Stimulated activated CD8-positive, alpha-beta memory T cell treated with anti-CD3 and anti-CD28 coated beads, Interleukin-15, amount 100 ng/mL, for 24 hours (primary cell): Measurements from ENCODE around the gene BTBD19.
"Not testable (repeated sequence)": the region's sequence is repeated elsewhere in the genome, so short reads cannot be mapped to it uniquely, and the experiment has no call there.

ENCODE experiments used
- DNase-seq: peaks from one replicate; pipeline ENCODE4 v3.0.0-alpha.2; 2020; ENCODE audit warnings: low read depth

BTBD19 gene

GRCh38 chr1:44808938-44809917 lies 905 bp downstream of the BTBD19 start:
- DNase-seq = peak; percentile 52

DNA sequence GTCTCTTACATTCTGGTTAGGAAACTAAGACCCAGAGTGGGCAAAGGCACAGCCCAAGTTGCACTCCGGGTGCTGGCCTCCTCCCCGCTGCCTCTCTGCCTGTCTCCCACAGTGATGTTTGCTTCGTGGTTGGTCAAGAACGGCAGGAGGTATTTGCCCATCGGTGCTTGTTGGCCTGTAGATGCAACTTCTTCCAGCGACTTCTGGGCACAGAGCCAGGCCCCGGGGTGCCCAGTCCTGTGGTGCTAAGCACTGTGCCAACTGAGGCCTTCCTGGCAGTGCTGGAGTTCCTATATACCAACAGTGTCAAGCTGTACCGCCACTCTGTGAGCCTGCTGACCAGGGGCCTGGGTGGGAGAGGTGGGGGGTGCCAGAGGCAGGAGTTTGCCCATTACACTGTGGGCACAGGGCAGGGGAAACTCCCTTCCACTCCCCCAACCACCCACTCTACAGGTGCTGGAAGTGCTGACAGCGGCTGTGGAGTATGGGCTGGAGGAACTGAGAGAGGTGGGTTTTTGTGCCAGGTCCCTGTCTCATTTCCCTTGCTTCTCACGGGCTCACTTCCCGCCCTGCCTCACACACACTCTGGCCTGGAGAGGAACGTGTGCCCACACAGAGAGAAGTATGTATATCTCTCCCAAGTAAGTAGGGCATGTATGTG lies 1.9 kb downstream of the BTBD19 start:
- DNase-seq = no peak

- DNase-seq = not testable (repeated sequence)
Observed at GRCh38 chr1:44810762-44811105, 2.4 kb downstream of the BTBD19 start.

DNA sequence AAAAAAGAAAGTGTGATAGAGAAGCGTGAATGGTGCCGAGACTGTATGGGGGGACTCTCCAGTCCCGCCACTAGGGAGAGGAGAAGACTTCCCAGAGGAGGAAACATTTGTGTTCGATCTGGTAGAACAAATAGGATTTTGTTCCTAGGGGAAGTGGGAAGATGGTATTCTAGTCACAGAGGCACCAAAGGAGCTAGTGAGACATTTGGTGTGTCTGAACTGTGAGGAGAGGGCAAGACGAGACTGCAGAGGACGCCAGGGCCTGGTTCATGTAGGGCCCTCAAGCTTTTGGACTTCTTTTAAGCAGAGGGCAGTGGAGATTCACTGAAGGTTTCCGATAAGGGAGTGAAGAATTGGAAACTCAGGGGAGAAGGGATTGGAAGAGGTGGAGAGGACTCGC lies 2.9 kb downstream of the BTBD19 start:
- DNase-seq = no peak

GRCh38 chr1:44812822-44813543 lies 4.7 kb downstream of the BTBD19 start:
- DNase-seq = no peak

- not testable (repeated sequence) for DNase-seq
Observed at GRCh38 chr1:44815926-44816325, 7.6 kb downstream of the BTBD19 start.

DNA sequence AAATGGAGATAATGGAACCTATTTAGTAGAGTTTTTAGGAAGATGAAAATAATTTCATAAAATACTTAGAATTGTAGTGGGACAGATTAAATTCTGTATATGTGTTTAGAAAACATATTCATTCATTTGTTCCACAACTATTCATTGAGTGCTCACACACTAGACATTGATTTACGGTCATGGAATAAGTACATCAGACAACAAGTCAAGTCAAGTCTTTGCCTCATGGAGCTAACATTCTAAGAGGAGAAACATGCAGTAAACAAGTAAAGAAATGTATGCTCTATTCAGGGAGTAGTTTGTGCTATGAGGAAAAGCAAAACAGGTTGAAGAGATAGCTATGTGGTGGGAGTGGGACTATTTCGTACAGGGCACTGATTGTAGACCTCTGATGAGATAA lies 9.0 kb downstream of the BTBD19 start:
- no peak for DNase-seq

- DNase-seq = no peak
Observed at GRCh38 chr1:44817771-44818495, 9.6 kb downstream of the BTBD19 start.

DNA sequence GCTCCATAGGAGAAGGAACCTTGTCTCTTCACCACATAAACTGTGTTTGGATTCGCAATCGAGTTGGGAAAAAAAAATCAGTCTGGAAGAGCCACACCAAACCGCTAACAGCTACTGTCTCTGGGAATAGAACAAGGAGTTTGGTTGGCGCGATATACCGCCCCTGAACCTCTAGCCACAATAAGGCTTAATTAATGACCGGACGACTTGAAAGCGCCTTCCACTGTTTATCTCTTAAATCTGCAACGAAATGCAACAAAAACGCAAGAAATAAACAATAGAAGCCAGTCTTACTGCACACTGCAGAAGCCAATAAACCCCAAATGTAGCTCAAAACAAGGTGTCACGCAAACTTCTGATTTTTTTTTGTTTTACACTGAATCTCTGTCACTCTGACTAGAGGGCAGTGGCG lies 10.9 kb downstream of the BTBD19 start:
- no peak for DNase-seq

DNA sequence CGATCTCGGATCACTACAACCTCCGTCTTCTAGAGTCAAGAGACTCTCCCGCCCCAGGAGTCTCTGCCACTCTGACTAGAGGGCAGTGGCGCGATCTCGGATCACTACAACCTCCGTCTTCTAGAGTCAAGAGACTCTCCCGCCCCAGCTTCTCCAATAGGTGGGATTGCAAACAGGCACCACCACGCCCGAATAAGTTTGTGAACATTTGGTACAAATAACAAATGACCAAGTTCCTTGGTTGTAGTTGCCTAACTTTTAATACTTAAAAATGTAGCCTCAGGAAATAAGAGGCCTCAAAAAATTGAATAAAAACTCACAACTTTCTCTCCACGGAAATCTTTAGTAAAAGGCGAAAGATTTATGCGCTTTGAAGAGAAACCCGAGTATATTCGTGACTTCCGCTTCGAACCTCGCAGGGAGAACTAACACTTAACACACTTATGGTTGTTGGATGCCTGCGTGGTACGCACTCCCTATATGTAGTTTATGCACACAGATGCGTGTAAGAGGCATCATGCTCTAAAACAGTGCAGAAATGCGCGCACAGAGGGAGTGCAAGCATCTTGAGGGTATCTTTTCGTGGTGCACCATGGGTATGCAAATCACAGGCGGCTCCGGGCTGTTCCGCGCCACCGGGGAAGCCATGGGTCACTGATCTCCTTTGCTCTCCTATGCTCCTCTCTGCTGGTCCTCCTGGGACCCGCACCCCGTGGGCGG lies 11.4 kb downstream of the BTBD19 start:
- peak; percentile 57 for DNase-seq

DNA sequence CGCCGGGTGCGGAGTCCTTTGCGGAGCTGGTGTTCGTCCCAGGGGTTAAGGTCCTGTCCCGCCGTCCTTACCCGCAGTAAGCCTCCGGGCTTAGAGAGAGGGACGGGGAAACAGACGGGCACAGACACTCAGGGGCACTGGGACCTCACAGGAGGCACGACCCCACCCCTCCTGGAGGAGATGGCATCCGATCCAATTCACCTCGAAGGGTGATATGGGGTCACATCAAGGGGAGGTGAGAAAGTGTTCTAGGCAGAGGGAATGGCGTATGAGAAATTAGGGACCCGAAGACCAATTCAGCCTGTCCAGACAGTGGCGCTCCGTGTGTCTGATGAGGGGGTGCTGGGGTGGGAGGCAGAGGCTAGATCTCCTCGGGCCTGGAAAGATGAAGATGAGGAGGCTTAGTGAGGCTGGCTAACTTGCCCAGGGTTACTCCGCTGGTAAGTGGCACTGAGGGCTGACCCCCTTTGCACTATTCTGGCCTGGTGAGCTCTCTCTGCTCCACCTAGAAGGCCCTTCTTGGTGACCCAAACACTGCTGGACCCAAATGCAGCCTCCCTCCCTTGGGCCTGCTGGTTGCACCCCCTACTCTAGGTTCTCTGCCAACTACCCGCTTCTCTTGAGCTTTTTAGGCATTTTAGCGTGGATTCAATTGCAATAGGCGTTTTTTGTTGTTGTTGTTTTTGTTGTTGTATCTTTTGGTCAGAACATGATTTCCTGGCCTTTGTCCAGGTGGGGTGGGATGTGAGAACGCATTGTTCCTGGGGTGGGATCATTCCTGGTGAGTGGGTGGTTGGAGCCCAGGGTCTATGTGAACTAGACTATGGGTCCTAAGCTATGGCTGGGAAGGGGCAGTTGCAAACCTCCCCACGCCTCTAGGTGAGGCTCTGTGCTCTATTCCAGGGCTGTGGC lies 12.3 kb downstream of the BTBD19 start:
- DNase-seq = no peak

GRCh38 chr1:44821240-44821715 lies 13.0 kb downstream of the BTBD19 start:
- DNase-seq = no peak

- no peak for DNase-seq
Observed at GRCh38 chr1:44822131-44822701, 13.9 kb downstream of the BTBD19 start.

DNA sequence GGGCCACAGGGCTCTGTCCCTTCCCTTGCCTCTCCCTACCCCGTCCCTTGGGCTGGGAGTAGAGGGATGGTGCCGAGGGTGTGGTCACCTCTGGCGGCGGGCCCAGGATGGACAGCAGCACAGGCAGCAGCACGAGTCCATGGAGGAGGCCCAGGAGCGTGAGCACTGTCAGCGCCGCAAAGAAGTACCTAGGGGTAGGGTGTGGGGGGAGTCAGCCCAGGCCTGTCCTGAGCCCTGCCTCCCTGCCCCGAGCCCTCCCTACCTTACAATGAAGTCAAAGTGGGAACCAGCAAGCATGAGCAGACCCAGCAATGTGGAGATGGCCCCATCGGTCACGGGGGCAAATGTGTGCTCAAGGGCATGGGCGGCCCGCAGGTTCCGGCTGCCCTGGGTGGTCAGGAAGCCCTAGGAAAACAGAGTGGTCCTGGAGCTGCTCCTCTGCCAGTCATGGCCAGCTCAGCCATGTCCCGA lies 14.7 kb downstream of the BTBD19 start:
- no peak for DNase-seq

- not testable (repeated sequence) for DNase-seq
Observed at GRCh38 chr1:44824392-44824791, 16.1 kb downstream of the BTBD19 start.

DNA sequence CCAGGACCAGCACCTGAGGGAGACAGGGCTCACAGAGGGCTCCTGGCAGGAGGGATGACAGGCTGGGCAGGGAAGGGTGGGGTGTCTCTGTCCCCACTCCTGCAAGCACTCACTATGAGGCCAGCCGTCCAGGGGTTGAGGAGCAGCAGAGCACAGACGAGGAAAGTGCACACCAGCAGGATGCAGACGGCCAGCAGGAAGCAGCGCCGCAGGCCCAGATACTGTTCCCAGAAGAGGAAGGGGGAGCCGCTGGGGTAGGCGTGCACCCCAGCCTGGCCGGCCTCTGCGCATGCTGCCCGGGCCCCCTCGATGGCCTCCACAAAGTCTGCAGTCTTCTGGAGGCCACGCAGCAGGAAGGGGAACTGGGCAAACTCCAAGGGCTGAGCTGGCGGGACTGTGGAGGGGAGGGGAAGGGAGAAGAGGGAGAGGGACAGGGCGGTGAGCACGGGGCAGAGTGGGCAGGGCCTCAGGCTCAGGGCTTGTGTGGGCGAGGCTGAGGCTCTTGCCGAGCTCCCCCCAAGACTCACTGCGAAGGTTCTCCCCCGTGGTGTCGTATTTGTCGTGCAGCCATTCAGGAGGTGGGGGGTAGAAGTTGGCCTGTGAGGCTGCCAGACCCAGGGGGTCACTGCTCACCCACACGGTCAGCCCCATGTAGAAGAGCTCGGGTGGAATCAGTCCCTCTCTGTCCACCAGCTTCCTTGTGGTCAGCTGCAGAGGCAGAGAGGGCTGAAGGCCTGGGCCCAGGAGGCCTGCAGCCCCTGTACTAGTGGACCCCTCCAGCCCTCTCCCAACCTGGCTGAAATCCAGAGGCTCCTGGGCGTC lies 18.3 kb downstream of the BTBD19 start:
- no peak for DNase-seq

DNA sequence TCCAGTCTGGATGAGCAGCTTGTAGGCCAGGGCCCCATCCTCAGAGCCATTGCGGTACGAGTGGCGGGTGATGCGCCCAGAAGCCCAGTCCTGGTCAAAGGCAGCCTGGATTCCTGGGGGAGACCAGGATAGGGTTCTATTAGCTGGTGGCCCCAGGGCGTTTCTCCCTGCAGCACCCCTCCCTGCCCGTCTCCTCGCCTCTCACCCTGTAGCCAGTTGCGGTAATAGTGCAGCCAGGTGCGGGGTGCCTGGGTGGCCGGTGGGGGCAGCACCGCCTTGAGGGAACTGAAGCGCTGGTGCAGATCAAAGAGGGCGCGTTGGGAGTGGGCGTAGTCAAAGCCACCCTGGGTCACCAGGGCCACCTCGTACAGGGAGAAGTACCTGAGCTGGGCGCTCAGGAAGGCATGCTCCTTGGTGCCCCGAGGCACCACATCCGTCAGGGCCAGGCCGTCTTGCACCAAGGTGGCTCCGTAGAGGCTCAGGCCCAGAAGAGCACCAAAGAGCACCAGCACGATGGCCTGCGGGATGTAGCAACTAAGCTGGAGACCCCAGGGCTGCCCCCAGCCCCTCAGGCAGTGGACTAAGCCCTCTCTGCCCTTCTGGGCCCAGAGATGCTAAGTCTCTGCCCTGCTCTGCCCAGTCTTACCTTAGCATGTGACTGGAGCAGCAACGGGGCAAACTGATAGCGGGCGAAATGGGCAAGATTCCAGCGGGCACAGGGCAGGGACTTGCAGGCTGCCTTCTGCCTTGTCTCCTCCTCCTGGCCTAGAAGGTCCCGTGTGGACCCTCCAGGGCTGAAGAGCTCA lies 19.1 kb downstream of the BTBD19 start:
- DNase-seq = no peak
